CD4-positive, CD25-positive, alpha-beta regulatory T cell (primary cell): ENCODE results near the gene LRRC8C. TPM values are rescaled to one million over a fixed set of nuclear protein-coding genes. Genes with fewer than 3 reads are reported as not detected.
A peak's percentile ranks its signal among the peaks of the same experiment; 100 is the strongest.

Source experiments
- ATAC-seq, 2 donors: fragments of 150-1000 bp; cut with Tn5 transposase; one replicate each; pipeline ENCODE4 v1.10.0; 2021; ENCODE audit warnings: low read depth in 2 of 2, moderate number of reproducible peaks in 2 of 2, moderate library complexity in 1 of 2
- DNase-seq, 3 donors: peaks; one replicate each; pipeline versions ENCODE4 v3.0.0 to v3.0.0-alpha.2; 2012 to 2022; ENCODE audit warnings: mixed read lengths in 1 of 3
- H3K27ac ChIP-seq: one replicate; pipeline ENCODE4 v1.7.0; 2013; ENCODE audit warnings: mild to moderate bottlenecking, low read length; ENCODE audit not compliant: insufficient read depth, poor library complexity, severe bottlenecking
- H3K27me3 ChIP-seq: one replicate; pipeline ENCODE4 v1.7.0; 2013; ENCODE audit warnings: low read length; ENCODE audit not compliant: control insufficient read depth, insufficient read depth
- H3K36me3 ChIP-seq: one replicate; pipeline ENCODE4 v1.7.0; 2013; ENCODE audit warnings: mild to moderate bottlenecking, low read length, moderate library complexity; ENCODE audit not compliant: control insufficient read depth, insufficient read depth
- H3K4me1 ChIP-seq: 2 replicates; pipeline ENCODE4 v1.7.0; 2013; ENCODE audit warnings: mild to moderate bottlenecking, low read length; ENCODE audit not compliant: insufficient read depth, control insufficient read depth, poor library complexity, severe bottlenecking
- H3K4me3 ChIP-seq: one replicate; pipeline ENCODE4 v1.7.0; 2013; ENCODE audit warnings: low read depth, mild to moderate bottlenecking, low read length, moderate library complexity
- H3K9me3 ChIP-seq, 2 experiments: 1 replicate in 1 of 2; 2 replicates in 1 of 2; pipeline ENCODE4 v1.7.0; 2013; ENCODE audit warnings: low read length in 2 of 2, mild to moderate bottlenecking in 1 of 2, moderate library complexity in 1 of 2; ENCODE audit not compliant: control insufficient read depth in 2 of 2
- H3K27ac Mint-ChIP-seq, 3 donors: one replicate each; pipeline ENCODE4 v1.8.0; 2020 to 2022; ENCODE audit warnings: mild to moderate bottlenecking in 3 of 3, mixed read lengths in 3 of 3, moderate library complexity in 2 of 3
- H3K27me3 Mint-ChIP-seq: one replicate; pipeline ENCODE4 v1.8.0; 2022; ENCODE audit warnings: mild to moderate bottlenecking, mixed read lengths
- H3K36me3 Mint-ChIP-seq: one replicate; pipeline ENCODE4 v1.8.0; 2020; ENCODE audit warnings: mixed read lengths
- H3K4me1 Mint-ChIP-seq, 4 donors: one replicate each; pipeline ENCODE4 v1.8.0; 2020 to 2022; ENCODE audit warnings: mixed read lengths in 4 of 4, mild to moderate bottlenecking in 1 of 4
- H3K4me3 Mint-ChIP-seq, 4 donors: one replicate each; pipeline ENCODE4 v1.8.0; 2020 to 2022; ENCODE audit warnings: mild to moderate bottlenecking in 4 of 4, mixed read lengths in 4 of 4, moderate library complexity in 3 of 4
- H3K9me3 Mint-ChIP-seq, 7 donors: one replicate each; pipeline ENCODE4 v1.8.0; 2020 to 2022; ENCODE audit warnings: mixed read lengths in 7 of 7, mild to moderate bottlenecking in 3 of 7, moderate library complexity in 2 of 7
- polyA plus RNA-seq, 4 donors: library from polyadenylated mRNA; unstranded; fragments of 300-500 nt; fragmentation: Illumina TruSeq; gene quantifications; one replicate each; pipeline ENCODE4 v1.2.3, GENCODE V29; 2021
- total RNA-seq: library from RNA; stranded (reverse); gene quantifications from one replicate; pipeline ENCODE4 v1.2.3, GENCODE V29; 2022

LRRC8C gene
- 70.4 TPM for total RNA-seq
- 10 to 100 TPM; 22.8 to 27.2 (median 24.9) TPM for polyA plus RNA-seq

DNA sequence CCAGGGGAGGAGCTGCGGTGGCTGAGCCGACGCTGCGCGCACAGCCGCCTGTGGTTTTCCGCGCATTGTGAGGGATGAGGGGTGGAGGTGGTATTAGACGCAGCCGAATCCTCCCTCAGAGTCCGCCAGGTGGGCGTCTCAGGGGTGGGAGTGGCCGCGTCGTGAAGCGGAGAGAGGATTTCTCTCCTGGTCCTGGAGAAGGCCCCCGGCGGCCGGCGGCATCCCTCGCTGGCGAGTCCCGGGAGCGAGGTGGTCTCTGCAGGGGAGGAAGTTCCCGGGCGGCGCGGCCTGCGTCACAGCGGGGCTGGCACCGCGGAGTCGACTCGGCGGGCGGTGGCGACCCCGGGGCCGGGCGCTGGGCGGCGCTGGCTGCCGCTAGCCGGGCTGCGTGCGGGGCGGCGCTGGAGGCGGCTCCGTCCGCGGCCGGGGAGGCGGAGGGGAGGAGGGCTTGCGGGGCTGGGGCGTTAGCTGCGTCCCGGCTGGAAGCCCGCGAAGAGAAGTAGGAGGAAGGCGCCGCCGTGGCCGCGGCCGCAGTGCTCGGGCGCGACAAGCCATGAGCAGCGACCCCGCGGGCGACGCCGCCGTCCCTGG lies at the start of gene LRRC8C:
Gene LRRC8C (plus strand): TSS at position 464 of the 591 bp plus-strand sequence. CDS start 53,354 bp downstream, outside the sequence.
- peaks cover 74% of the 10 kb centered on the region for H3K4me1 ChIP-seq
- no peaks in the 10 kb centered on the region for H3K27me3 ChIP-seq
- DNase-seq (peak; percentile 79 to 92 (median 89)), ATAC-seq (peak; percentile 83 to 85)
- Mint-ChIP-seq H3K4me3 (peak within 1 kb of the TSS; percentile 96 to 100 (median 98)), H3K4me1 (peaks cover 48 to 73% (median 63%) of the 10 kb centered on the region in 4 donors), H3K27me3 (no peaks in the 10 kb centered on the region), H3K36me3 (peaks cover 15% of the 10 kb centered on the region), H3K9me3 (no peaks in the 10 kb centered on the region), H3K27ac (peak within 1 kb of the TSS; percentile 95 to 99 (median 98))
- no peaks in the 10 kb centered on the region for H3K9me3 ChIP-seq
- peaks cover 2% of the 10 kb centered on the region for H3K36me3 ChIP-seq
- H3K27ac ChIP-seq, result peak within 1 kb of the TSS; percentile 94
- H3K4me3 ChIP-seq, result peak within 1 kb of the TSS; percentile 99

DNA sequence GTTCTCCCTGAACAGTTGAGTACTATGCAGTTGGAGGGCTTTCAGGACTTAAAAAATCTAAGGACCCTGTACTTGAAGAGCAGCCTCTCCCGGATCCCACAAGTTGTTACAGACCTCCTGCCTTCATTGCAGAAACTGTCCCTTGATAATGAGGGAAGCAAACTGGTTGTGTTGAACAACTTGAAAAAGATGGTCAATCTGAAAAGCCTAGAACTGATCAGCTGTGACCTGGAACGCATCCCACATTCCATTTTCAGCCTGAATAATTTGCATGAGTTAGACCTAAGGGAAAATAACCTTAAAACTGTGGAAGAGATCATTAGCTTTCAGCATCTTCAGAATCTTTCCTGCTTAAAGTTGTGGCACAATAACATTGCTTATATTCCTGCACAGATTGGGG lies 48.7 kb upstream of the LRRC8C start:
- H3K27me3 Mint-ChIP-seq, result no peaks in the 10 kb centered on the region

DNA sequence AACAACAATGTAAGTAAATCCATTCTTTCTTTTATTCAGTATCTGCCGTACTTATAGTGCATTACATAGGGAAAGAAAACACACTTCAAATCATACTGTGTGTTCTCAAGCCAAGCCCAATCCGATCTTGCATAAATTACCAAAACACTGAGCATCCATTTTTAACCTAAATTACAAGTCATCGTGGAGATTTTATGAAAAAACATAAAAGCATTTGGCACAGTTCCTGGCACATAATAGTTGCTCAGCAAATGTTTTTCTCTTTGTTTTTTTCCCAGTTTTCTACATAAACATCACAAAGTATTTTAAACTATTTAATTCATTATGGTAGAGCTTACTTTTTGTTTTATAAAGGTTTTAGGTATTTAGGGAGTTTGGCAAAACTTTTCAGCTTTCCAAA lies 48.1 kb upstream of the LRRC8C start:
- H3K36me3 Mint-ChIP-seq, result peaks cover 45% of the 10 kb centered on the region
- peak overlapping the region in 1 of 3 donors; percentile 40 for H3K27ac Mint-ChIP-seq
- H3K4me1 Mint-ChIP-seq, result peaks cover 19 to 35% (median 30%) of the 10 kb centered on the region in 4 donors
- H3K4me1 ChIP-seq, result peaks cover 3% of the 10 kb centered on the region
- no peaks in the 10 kb centered on the region for H3K27me3 ChIP-seq
- H3K9me3 Mint-ChIP-seq, result no peaks in the 10 kb centered on the region
- ATAC-seq (no peak), DNase-seq (no peak)
- peaks cover 41% of the 10 kb centered on the region for H3K36me3 ChIP-seq
- H3K4me3 ChIP-seq, result no peak overlapping the region
- no peak overlapping the region for H3K4me3 Mint-ChIP-seq
- no peak overlapping the region for H3K27ac ChIP-seq
- H3K27me3 Mint-ChIP-seq, result no peaks in the 10 kb centered on the region
- no peaks in the 10 kb centered on the region for H3K9me3 ChIP-seq

More for the DNA sequence above, 48.7 kb upstream of the LRRC8C start:
- peaks cover 48% of the 10 kb centered on the region for H3K36me3 Mint-ChIP-seq
- peaks cover 45% of the 10 kb centered on the region for H3K36me3 ChIP-seq
- no peak overlapping the region for H3K27ac ChIP-seq
- no peaks in the 10 kb centered on the region for H3K27me3 ChIP-seq
- ATAC-seq (no peak), DNase-seq (no peak)
- H3K4me3 Mint-ChIP-seq, result no peak overlapping the region
- no peaks in the 10 kb centered on the region for H3K9me3 Mint-ChIP-seq
- H3K27ac Mint-ChIP-seq, result no peak overlapping the region
- H3K4me1 Mint-ChIP-seq, result peaks cover 15 to 31% (median 25%) of the 10 kb centered on the region in 4 donors
- no peaks in the 10 kb centered on the region for H3K9me3 ChIP-seq
- no peak overlapping the region for H3K4me3 ChIP-seq
- H3K4me1 ChIP-seq, result no peaks in the 10 kb centered on the region

DNA sequence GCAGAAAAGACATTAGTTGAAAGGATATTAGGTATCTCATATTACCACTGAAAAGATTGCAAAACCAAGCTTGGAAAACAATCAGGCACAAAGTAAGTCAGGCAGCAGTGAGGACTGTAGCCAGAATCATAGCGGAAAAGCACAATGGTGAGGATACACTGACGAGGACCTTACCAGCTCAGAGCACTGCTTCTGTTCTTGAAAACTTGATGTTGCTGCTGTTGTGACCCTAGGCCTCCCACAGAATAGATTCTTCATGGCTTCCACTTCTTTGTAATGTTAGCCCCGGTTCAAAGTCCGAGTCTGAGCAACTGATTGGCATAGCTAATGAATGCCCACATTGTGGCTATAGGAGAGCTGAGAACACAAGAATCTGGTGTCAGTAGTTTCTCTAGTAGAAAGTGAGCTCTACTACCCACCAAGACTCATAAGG lies 45.2 kb upstream of the LRRC8C start:
- Histone ChIP-seq H3K27me3 (no peaks in the 10 kb centered on the region), H3K4me3 (no peak overlapping the region), H3K9me3 (no peaks in the 10 kb centered on the region), H3K4me1 (peaks cover 5% of the 10 kb centered on the region), H3K27ac (no peak overlapping the region), H3K36me3 (peaks cover 23% of the 10 kb centered on the region)
- Mint-ChIP-seq H3K27ac (peak overlapping the region in 1 of 3 donors; percentile 7), H3K36me3 (peaks cover 31% of the 10 kb centered on the region), H3K9me3 (no peaks in the 10 kb centered on the region), H3K4me1 (peaks cover 37 to 45% (median 41%) of the 10 kb centered on the region in 4 donors), H3K4me3 (no peak overlapping the region), H3K27me3 (no peaks in the 10 kb centered on the region)
- DNase-seq (no peak), ATAC-seq (no peak)

DNA sequence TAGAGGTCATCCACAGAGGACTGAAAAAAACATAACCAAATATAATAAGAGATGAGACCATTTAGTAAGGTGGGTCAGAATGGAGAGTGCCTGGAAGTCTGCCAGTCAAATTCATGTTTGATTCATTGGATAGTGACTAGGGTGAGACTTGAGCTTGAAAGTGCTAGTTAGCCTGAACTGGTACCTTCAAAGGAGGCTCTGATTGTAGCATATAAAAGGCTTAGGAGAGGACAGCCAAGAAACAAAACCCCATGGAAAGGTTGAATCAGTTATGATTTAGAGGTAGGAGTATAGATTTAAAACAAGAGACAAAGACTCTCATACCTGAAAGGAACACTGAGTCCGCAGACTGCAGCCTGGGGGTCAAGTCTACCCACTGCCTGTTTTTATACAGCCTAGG lies 44.4 kb upstream of the LRRC8C start:
- no peaks in the 10 kb centered on the region for H3K27me3 Mint-ChIP-seq
- no peaks in the 10 kb centered on the region for H3K27me3 ChIP-seq
- H3K9me3 Mint-ChIP-seq, result no peaks in the 10 kb centered on the region
- peaks cover 8% of the 10 kb centered on the region for H3K4me1 ChIP-seq
- H3K4me3 ChIP-seq, result no peak overlapping the region
- DNase-seq (no peak), ATAC-seq (no peak)
- no peaks in the 10 kb centered on the region for H3K9me3 ChIP-seq
- peaks cover 40 to 50% (median 46%) of the 10 kb centered on the region in 4 donors for H3K4me1 Mint-ChIP-seq
- H3K4me3 Mint-ChIP-seq, result no peak overlapping the region
- H3K36me3 ChIP-seq, result peaks cover 16% of the 10 kb centered on the region
- H3K27ac ChIP-seq, result no peak overlapping the region
- peaks cover 29% of the 10 kb centered on the region for H3K36me3 Mint-ChIP-seq
- peak overlapping the region; percentile 7 to 78 (median 33) for H3K27ac Mint-ChIP-seq

DNA sequence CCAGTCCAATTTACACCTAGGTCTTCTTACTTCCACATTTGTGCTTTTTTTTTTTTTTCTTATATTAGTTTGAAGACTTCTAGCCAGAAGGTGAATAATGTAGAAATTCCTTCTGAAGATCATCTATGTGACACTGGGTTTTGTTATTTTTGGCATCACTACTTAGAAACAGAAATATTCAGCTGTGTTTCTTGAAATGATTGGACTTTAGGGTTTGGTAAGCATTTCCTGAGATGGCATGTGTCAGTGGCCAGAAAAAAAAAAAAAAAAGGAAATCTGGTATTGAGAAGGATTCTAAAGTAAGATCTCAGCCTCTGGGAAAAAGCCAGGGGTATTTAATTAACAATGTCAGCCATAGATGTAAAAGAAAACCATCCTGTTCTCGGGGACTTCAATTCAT lies 43.4 kb upstream of the LRRC8C start:
- Mint-ChIP-seq H3K36me3 (peaks cover 25% of the 10 kb centered on the region), H3K4me3 (peak overlapping the region in 1 of 4 donors; percentile 18), H3K27me3 (no peaks in the 10 kb centered on the region), H3K27ac (peak overlapping the region in 2 of 3 donors; percentile 16 to 27), H3K4me1 (peaks cover 46 to 58% (median 51%) of the 10 kb centered on the region in 4 donors), H3K9me3 (no peaks in the 10 kb centered on the region)
- peaks cover 15% of the 10 kb centered on the region for H3K4me1 ChIP-seq
- no peak overlapping the region for H3K4me3 ChIP-seq
- no peak for DNase-seq
- no peaks in the 10 kb centered on the region for H3K9me3 ChIP-seq
- ATAC-seq, result no peak
- H3K27me3 ChIP-seq, result no peaks in the 10 kb centered on the region
- no peak overlapping the region for H3K27ac ChIP-seq
- peaks cover 5% of the 10 kb centered on the region for H3K36me3 ChIP-seq

DNA sequence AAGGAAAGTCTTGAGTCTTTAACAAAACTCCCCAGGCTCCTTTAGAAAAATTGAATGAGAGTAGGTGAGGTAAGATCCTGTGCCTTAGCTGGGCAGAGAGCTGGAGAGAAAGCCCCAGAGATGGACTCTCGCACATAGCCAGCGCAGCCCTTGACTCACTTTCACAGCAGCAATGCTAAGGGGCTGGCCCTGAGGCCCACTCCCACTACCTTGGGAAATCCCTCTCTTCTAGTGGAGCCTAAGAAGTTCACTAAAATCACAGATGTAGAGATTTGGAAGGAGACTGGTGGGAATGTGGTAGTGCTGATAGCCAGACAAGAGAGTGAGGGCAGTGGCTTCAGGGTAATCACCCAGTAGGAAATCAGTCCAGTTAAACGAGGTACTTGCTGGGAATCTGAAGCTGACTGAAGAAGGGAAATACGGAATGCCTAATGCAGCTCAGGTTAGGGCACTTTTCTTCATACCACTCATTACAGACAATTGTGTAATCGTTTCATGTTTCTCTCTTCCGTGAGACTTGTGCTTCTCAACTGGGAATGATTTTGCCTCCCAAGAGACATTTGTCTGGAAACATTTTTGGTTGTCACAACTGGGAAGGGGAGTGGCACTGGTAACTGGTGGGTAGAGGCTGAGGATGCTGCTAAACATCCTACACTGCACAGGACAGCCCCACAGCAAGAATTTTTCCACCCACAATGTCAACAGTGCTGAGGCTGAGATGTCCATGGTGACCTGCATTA lies 42.4 kb upstream of the LRRC8C start:
- Histone ChIP-seq H3K36me3 (peaks cover 2% of the 10 kb centered on the region), H3K27ac (no peak overlapping the region), H3K9me3 (no peaks in the 10 kb centered on the region), H3K4me3 (no peak overlapping the region), H3K4me1 (peaks cover 15% of the 10 kb centered on the region), H3K27me3 (no peaks in the 10 kb centered on the region)
- H3K9me3 Mint-ChIP-seq, result no peaks in the 10 kb centered on the region
- H3K27me3 Mint-ChIP-seq, result no peaks in the 10 kb centered on the region
- no peak for ATAC-seq
- DNase-seq, result no peak
- peaks cover 44 to 64% (median 53%) of the 10 kb centered on the region in 4 donors for H3K4me1 Mint-ChIP-seq
- peak overlapping the region in 1 of 4 donors; percentile 30 for H3K4me3 Mint-ChIP-seq
- peaks cover 21% of the 10 kb centered on the region for H3K36me3 Mint-ChIP-seq
- H3K27ac Mint-ChIP-seq, result peak overlapping the region in 1 of 3 donors; percentile 78
